NCI-H1105 (cell line): ENCODE measurements around the gene RBM19.
A peak's percentile ranks its signal among the peaks of the same experiment; 100 is the strongest.

Source experiments
- DNase-seq: peaks from one replicate; lab custom pipeline; 2025; lab: John Stamatoyannopoulos, UW

The RBM19 gene

DNA sequence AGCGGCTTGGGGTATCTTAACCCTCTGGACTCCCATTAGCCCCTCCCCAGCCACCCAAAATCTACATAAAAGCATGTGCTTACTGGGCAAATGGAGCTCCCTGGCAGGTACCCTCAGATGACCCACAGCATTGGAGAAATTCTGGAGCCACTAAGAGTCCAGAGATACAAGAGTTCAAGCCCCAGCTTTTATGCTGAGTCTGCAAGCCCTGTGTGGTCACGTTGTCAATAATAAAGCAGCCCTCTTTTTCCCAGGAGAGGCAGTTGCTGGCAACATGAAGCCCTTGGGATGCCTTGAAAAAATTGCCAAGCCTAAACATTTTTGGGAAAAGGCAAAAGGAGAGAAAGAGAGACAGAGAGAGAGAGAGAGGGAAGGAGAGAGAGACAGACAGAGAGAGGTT is 83.4 kb downstream of the RBM19 start:
- no peak for DNase-seq

DNA sequence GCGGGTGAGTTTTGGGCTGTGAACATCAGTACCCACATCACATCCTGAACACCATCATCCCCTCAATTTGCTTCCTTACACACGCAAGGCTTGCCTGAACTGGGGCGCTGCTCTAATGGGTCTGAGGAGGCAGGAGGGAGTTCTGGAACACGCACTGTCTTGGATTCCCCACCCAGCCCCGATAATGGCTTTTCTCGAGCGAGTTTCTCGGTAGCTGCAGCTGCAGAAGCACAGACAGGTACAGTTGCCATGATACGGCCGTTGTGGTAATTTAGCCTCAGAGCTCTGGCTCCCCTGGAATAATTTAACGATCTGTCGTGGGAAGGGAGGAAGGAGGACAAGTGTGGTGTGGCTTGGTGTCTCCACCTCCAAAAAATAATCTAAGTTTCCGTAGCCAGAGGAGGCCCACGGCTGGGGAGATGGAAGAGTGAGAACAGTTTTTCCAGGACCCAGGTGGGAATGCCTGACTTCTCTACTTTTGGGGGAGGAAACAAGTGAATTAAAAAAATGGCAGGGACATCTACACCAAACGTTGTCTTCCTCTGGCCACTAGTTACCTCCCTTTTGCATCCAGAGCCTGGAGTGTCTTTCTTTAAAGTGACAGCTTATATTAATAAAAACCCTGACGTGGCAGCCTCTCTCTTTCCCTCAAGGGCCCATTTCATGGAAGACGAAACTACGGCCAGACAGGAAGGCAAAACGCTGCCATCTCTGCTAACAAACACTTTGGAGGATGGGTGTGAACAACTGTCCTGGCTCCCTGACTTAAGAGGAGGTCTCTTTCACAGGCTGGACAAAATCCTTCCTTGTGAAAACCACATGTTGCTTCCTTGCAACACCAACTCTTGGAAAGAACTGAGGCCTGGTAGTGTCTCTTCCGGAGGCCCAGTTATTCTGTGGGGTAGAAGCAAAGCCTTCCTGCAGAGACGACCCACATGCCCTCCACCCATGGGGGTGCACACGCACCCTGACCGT is 84.8 kb downstream of the RBM19 start:
- peak; percentile 41 for DNase-seq

GRCh38 chr12:113880326-113880725 is 85.8 kb downstream of the RBM19 start:
- DNase-seq, result peak; percentile 62

DNA sequence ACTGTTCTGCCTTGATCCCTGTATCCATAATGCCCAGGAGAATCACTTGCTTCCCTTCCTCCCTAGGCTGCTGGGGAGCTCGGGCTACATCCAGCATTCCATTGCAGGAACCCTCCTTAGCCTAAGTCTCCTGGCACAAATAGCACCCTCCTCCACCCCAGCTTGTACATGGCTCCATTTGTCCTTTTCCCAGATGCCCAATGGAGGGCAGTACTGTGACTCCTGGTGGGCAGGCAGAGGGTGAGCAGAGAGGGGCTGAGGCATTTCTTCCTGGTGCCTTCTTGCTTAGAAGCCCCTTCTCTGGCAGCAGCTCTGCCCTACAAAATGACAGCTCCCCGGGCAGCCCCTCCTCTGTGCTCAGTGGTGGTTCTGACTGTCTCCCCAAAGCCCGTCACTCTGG is 86.5 kb downstream of the RBM19 start:
- DNase-seq, result no peak

GRCh38 chr12:113877607-113878006 is 88.5 kb downstream of the RBM19 start:
- DNase-seq, result no peak

GRCh38 chr12:113876160-113876559 is 90.0 kb downstream of the RBM19 start:
- DNase-seq, result no peak

DNA sequence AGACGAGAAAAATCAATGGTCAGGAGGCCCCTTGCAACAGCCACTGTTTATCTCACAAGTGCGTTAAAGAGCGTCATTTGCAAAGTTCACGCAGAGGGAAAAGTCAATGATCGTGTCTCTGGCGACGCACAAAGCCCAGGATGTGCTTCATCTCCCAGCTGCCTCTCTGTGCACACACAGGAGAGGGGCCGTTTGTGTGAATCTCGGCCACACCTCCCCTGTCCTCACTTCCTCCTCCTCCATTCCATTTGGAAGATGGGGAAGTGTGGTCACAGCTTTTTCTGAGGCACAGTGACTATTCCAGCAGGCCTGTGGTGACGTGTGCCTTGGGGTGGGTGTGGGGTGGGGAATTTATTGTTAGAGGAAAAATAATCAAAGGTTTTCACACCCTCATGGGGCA is 90.4 kb downstream of the RBM19 start:
- DNase-seq, result no peak

- DNase-seq, result no peak
These were observed 91.0 kb downstream of the RBM19 start for GRCh38 chr12:113874999-113875561.

DNA sequence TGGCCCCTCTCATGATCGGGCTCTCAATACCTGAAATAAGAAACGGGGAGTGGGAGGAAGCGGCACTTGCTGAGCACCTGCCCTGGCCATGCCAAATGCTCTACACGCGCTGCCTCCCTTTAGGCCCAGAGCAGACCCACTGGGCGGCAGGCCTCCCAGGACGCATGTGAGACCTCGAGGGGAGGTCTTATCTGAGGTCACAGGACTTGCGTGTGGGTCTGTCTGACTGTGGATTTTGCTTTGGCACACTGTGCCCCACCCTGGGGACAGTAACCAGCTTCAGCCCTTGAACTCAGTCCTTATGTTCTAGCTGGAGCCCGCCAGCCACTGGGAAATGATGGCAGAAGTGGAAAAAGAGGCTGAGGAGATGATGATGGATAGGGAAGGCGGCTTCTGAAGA is 91.8 kb downstream of the RBM19 start:
- DNase-seq, result no peak

DNA sequence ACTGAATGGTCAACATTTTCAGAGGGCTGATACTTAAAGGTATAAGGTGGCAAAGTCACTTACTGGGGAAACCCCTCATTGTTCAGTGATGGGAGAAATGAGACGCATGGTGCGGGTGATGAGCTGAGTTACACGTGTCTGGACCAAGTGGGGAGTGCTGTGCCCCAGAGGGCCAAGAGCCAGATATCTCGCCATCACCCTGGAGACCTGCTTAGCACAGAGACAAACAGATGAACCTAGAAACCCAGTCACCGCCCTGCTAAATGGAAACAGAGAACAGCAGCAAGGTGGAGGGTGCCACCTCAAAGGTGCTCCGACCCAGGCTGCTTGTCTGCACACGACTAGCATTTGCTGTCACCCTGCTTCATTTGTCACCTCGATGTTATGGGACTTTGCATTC is 92.4 kb downstream of the RBM19 start:
- DNase-seq, result no peak

DNA sequence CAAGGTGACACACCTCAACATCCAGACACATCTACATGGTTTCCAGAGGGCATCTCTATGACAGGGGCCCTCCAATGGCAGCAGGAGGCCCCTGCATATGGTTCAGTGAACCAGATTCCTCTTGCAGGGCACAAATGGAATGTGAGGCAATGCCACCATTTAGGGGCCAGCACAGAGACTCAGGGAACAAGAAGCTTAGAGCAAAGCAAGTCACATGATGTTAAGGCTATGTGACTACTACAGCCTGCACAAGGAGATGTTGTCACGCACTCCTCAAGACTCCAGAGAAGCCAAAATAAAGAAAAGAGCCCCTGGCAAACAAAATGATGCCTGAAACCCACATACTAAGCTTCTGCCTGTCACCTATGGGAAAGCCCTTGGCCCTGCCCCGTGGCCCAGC is 95.2 kb downstream of the RBM19 start:
- DNase-seq, result no peak

GRCh38 chr12:113870035-113870434 is 96.1 kb downstream of the RBM19 start:
- DNase-seq, result no peak

- no peak for DNase-seq
These were observed 97.8 kb downstream of the RBM19 start for GRCh38 chr12:113868365-113868764.

DNA sequence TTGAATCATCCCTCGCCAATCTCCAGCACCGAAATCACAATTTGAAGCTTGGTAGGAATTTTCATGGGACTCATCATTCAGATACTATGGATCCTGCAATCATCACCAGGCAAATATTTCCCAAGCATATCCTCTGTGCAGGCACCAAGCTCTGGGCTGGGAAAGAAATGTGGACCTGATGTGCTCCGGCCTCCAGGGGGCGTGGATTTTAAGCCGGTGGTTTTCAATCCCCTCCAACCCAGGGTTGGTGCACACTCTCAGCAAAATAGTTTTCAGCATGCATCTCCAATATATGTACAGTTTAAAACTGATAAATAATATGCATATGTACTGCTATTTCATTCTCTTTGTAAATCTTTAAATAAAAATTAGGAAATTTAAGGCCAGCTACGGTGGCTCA is 98.9 kb downstream of the RBM19 start:
- no peak for DNase-seq

DNA sequence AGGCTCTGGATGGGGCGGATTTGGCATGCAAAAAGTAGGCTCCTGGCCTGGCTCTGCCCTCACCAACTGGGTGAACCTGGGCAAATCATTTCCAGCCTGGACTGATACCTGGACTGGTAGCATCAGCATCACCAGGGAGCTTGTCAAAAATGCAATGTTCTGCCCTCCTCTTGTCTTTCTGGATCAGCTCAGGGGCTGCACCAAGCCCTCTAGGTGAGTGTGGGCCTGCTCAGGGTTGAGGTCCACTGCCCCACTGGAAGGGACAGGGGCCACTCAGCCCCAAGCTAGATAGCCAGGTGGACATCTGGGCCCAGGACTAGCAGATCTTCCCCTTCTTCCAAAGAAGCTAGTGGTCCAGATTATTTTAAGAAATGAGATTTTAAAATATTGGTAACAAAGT is 99.6 kb downstream of the RBM19 start:
- DNase-seq, result no peak

GRCh38 chr12:113863455-113863845 is 102.7 kb downstream of the RBM19 start:
- DNase-seq, result no peak

GRCh38 chr12:113862590-113863454 is 103.3 kb downstream of the RBM19 start:
- DNase-seq, result no peak

- DNase-seq, result no peak
These were observed 104.3 kb downstream of the RBM19 start for GRCh38 chr12:113861708-113862312.

GRCh38 chr12:113860950-113861349 is 105.2 kb downstream of the RBM19 start:
- no peak for DNase-seq

- peak; percentile 48 for DNase-seq
These were observed 105.9 kb downstream of the RBM19 start for GRCh38 chr12:113860059-113860820.

DNA sequence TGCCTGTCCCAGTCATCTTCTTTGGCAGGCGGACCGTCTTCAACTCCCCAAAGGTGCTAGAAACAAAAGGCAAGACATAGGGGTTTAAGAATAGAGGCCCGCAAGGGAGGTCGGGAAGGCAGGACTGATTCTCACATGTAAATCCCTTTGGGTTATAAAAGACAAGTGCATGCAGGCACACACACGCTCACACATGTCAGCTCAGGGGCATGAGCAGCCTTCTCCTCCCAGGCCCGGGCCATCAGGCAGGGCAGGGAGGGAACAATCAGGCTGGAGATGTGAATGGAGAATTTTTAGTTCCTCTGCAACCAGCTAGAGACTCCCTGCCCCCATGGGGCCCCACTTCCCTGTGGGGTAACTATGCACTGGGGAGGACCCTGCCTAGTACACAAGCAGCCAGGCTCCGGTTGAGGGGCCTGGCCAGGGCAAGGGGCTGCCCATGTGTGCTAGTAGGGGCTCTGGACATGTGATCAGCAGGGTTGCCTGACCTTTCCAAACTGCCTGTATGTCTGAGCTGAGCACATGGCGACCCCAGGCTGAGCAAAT is 107.2 kb downstream of the RBM19 start:
- DNase-seq, result no peak
